ENCODE measurements around the gene ATG13.

- TF ChIP-seq CTCF (IDR thresholded peaks at IDR 0.05), result no peak
- TF ChIP-seq POLR2A (IDR thresholded peaks at IDR 0.05), result no peak
Observed at GRCh38 chr11:46723359-46723680, 106.0 kb downstream of the ATG13 start.
